ENCODE data around the gene DOK3.

GRCh38 chr5:177491429-177491945, 18.1 kb downstream of the DOK3 start:
- TF ChIP-seq CTCF (IDR thresholded peaks at IDR 0.05) (peak; percentile 50 to 72), EP300 (IDR thresholded peaks at IDR 0.05) (no peak), POLR2A (IDR thresholded peaks at IDR 0.05) (no peak), POLR2AphosphoS5 (IDR thresholded peaks at IDR 0.05) (no peak)

Measured in suprapubic skin (tissue), 4 donors.